Astrocyte (in vitro differentiated cells and primary cell): ENCODE measurements around the gene PRDX1. TPM values are rescaled to one million over a fixed set of nuclear protein-coding genes. Genes with fewer than 3 reads are reported as not detected.

ENCODE experiments used
- DNase-seq: peaks from one replicate; pipeline ENCODE4 v3.0.0-alpha.2; 2010; ENCODE audit warnings: low read depth
- FAIRE-seq: peaks from 2 replicates; lab custom pipeline; 2011; peaks lifted over from hg19 to GRCh38; lab: Jason Lieb, UNC
- H2AFZ ChIP-seq: 2 replicates; pipeline ENCODE4 v1.6.0; 2012; ENCODE audit warnings: low read depth, low read length, inconsistent platforms
- H3K27ac ChIP-seq: 2 replicates; pipeline ENCODE4 v1.5.1; 2011; ENCODE audit warnings: low read depth, low read length, inconsistent platforms
- H3K27me3 ChIP-seq: 2 replicates; pipeline ENCODE4 v1.6.0; 2011; ENCODE audit warnings: low read length, inconsistent platforms; ENCODE audit not compliant: insufficient read depth
- H3K36me3 ChIP-seq: 2 replicates; pipeline ENCODE4 v1.5.1; 2011; ENCODE audit warnings: low read length, inconsistent platforms; ENCODE audit not compliant: insufficient read depth
- H3K4me1 ChIP-seq: 2 replicates; pipeline ENCODE4 v1.5.1; 2011; ENCODE audit warnings: low read length, inconsistent platforms; ENCODE audit not compliant: insufficient read depth
- H3K4me2 ChIP-seq: 2 replicates; pipeline ENCODE4 v1.6.0; 2012; ENCODE audit warnings: low read length, inconsistent platforms
- H3K4me3 ChIP-seq: 2 replicates; pipeline ENCODE4 v1.5.1; 2011; ENCODE audit warnings: low read depth, mild to moderate bottlenecking, low read length, inconsistent platforms; ENCODE audit not compliant: insufficient read depth
- H3K79me2 ChIP-seq: 2 replicates; pipeline ENCODE4 v1.6.0; 2012; ENCODE audit warnings: mild to moderate bottlenecking, low read length, inconsistent platforms; ENCODE audit not compliant: insufficient read depth
- H3K9ac ChIP-seq: 2 replicates; pipeline ENCODE4 v1.6.0; 2012; ENCODE audit warnings: mild to moderate bottlenecking, low read length, inconsistent platforms
- H3K9me3 ChIP-seq: 2 replicates; pipeline ENCODE4 v1.5.1; 2012; ENCODE audit warnings: low read depth, mild to moderate bottlenecking, low read length, inconsistent platforms; ENCODE audit not compliant: insufficient read depth
- H4K20me1 ChIP-seq: 2 replicates; pipeline ENCODE4 v1.6.0; 2012; ENCODE audit warnings: low read length, inconsistent platforms; ENCODE audit not compliant: insufficient read depth
- H3K27ac Mint-ChIP-seq: one replicate; pipeline ENCODE4 v1.8.0; 2021; ENCODE audit warnings: mild to moderate bottlenecking, mixed read lengths; ENCODE audit not compliant: unreplicated experiment
- H3K27me3 Mint-ChIP-seq: one replicate; pipeline ENCODE4 v1.8.0; 2021; ENCODE audit warnings: low read depth, mixed read lengths; ENCODE audit not compliant: unreplicated experiment
- H3K36me3 Mint-ChIP-seq: one replicate; pipeline ENCODE4 v1.8.0; 2021; ENCODE audit warnings: low read depth, mixed read lengths; ENCODE audit not compliant: unreplicated experiment
- H3K4me1 Mint-ChIP-seq: one replicate; pipeline ENCODE4 v1.8.0; 2021; ENCODE audit warnings: low read depth, mixed read lengths; ENCODE audit not compliant: unreplicated experiment
- H3K4me3 Mint-ChIP-seq: one replicate; pipeline ENCODE4 v1.8.0; 2021; ENCODE audit warnings: mild to moderate bottlenecking, moderate library complexity, mixed read lengths; ENCODE audit not compliant: unreplicated experiment
- H3K9me3 Mint-ChIP-seq: one replicate; pipeline ENCODE4 v1.8.0; 2021; ENCODE audit warnings: mild to moderate bottlenecking, mixed read lengths; ENCODE audit not compliant: unreplicated experiment
- EZH2 ChIP-seq: IDR thresholded peaks from 2 replicates; pipeline ENCODE4 v1.6.1; 2012; ENCODE audit warnings: mild to moderate bottlenecking, low read length, inconsistent platforms; ENCODE audit not compliant: insufficient read depth
- total RNA-seq: library from RNA; stranded (reverse); gene quantifications from 2 replicates; pipeline ENCODE4 v1.2.1, GENCODE V29; 2021
- TF ChIP-seq, protein P1 (sequence below): IDR thresholded peaks from 2 replicates; pipeline ENCODE4 v1.5.1; 2011; ENCODE audit warnings: low read depth, mild to moderate bottlenecking, inconsistent platforms, low read length, moderate library complexity; ENCODE audit not compliant: insufficient read depth

The PRDX1 gene
- total RNA-seq, 1 donor from 2014 or later: 986 TPM

DNA sequence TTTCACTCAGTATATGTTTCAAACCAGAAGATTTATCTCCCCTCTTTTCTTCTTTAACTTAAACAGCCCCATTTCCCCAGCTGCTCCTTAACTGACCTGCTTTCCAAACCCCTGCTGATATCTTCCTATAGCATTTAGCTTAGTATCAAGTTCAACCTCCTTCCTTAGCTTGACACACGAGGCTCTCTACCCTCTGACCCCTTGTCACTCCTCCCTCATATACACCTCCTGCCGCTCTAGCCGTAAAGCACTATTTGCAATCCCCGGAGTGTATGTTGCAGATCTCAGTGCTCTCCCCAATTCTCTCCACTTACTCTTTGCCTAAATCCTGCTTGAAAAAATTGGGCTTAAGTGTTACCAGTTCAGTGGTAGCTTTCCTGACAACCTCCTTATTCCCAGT is 15.2 kb upstream of the PRDX1 start:
- H3K79me2 ChIP-seq: no peaks in the 10 kb centered on the region
- no peak overlapping the region for H3K27ac Mint-ChIP-seq
- H3K36me3 Mint-ChIP-seq: no peaks in the 10 kb centered on the region
- no peaks in the 10 kb centered on the region for H3K36me3 ChIP-seq
- H3K4me2 ChIP-seq: no peak overlapping the region
- H3K4me1 Mint-ChIP-seq: peaks cover 7% of the 10 kb centered on the region
- no peak overlapping the region for H3K9ac ChIP-seq
- H3K4me3 Mint-ChIP-seq: no peak overlapping the region
- no peak for FAIRE-seq
- no peak for DNase-seq
- H4K20me1 ChIP-seq: no peaks in the 10 kb centered on the region
- no peaks in the 10 kb centered on the region for H3K27me3 ChIP-seq
- TF ChIP-seq EZH2: no peak
- TF ChIP-seq, protein P1, sequence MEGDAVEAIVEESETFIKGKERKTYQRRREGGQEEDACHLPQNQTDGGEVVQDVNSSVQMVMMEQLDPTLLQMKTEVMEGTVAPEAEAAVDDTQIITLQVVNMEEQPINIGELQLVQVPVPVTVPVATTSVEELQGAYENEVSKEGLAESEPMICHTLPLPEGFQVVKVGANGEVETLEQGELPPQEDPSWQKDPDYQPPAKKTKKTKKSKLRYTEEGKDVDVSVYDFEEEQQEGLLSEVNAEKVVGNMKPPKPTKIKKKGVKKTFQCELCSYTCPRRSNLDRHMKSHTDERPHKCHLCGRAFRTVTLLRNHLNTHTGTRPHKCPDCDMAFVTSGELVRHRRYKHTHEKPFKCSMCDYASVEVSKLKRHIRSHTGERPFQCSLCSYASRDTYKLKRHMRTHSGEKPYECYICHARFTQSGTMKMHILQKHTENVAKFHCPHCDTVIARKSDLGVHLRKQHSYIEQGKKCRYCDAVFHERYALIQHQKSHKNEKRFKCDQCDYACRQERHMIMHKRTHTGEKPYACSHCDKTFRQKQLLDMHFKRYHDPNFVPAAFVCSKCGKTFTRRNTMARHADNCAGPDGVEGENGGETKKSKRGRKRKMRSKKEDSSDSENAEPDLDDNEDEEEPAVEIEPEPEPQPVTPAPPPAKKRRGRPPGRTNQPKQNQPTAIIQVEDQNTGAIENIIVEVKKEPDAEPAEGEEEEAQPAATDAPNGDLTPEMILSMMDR: no peak
- no peak overlapping the region for H3K27ac ChIP-seq
- no peaks in the 10 kb centered on the region for H3K9me3 Mint-ChIP-seq
- H3K27me3 Mint-ChIP-seq: peaks cover 2% of the 10 kb centered on the region
- H2AFZ ChIP-seq: no peak overlapping the region
- no peaks in the 10 kb centered on the region for H3K4me1 ChIP-seq
- H3K4me3 ChIP-seq: no peak overlapping the region
- no peaks in the 10 kb centered on the region for H3K9me3 ChIP-seq

DNA sequence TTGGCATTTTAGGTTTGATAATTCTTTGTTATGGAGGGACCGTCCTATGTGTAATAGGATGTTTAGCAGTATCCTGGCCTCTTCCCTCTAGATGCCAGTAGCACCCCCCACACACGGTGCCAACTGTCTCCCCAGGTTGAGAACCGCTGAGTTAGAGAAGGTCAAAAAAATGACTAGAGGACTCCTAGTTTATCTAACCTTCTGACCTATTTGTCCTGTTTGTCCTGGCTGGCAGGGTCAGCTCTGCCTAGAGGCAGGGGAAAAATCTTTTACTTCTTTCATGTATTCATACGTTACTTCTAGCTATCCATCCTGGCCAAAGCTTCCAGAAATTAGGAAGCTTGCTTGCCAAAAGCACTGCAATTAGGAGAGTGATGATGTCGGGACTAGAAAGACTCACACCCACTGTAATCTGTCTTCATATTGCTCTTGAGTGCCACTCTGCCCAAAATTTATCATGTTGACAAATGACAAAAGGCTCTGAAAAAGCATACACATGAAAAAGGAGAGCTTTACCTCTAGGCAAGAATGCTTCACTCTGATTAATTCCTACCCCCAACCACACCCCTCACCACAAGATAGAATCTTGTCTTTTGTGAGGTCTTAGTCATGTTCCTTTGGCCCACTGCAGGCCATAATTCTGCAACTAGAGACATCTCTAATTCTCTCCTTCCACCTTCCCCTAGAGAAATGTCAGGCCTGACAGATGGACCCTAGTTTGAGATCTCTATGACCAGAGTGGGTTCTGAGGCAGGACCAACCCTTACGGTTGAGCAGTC is 14.5 kb upstream of the PRDX1 start:
- Histone ChIP-seq H3K4me2 (no peak overlapping the region), H3K27ac (no peak overlapping the region), H3K4me3 (no peak overlapping the region), H3K79me2 (no peaks in the 10 kb centered on the region), H3K27me3 (no peaks in the 10 kb centered on the region), H2AFZ (no peak overlapping the region), H4K20me1 (no peaks in the 10 kb centered on the region), H3K4me1 (no peaks in the 10 kb centered on the region), H3K36me3 (no peaks in the 10 kb centered on the region), H3K9ac (no peak overlapping the region), H3K9me3 (no peaks in the 10 kb centered on the region)
- TF ChIP-seq, protein P1: no peak
- no peak for TF ChIP-seq EZH2
- DNase-seq: no peak
- H3K9me3 Mint-ChIP-seq: no peaks in the 10 kb centered on the region
- no peaks in the 10 kb centered on the region for H3K36me3 Mint-ChIP-seq
- H3K27me3 Mint-ChIP-seq: peaks cover 2% of the 10 kb centered on the region
- FAIRE-seq: no peak
- no peak overlapping the region for H3K27ac Mint-ChIP-seq
- no peak overlapping the region for H3K4me3 Mint-ChIP-seq
- peaks cover 7% of the 10 kb centered on the region for H3K4me1 Mint-ChIP-seq

DNA sequence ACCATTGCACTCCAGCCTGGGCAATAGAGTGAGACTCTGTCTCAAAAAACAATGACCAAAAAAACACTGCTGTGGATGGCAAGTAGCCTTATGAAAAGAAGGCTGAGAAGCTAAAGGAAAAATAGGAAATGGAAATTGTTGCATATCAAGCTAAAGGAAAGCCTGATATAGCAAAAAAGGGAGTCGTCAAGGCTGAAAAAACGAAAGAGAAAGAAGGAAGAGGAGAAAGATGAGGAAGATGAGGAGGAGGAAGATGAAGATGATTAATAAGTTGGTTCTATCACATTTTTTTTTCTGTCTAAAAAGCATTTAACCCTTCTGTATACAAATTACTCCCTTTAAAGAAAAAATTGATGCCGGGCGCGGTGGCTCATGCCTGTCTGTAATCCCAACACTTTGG is 10.2 kb upstream of the PRDX1 start:
- peaks cover 7% of the 10 kb centered on the region for H3K4me1 Mint-ChIP-seq
- H3K9ac ChIP-seq: no peak overlapping the region
- no peaks in the 10 kb centered on the region for H3K36me3 ChIP-seq
- FAIRE-seq: no peak
- H3K9me3 ChIP-seq: no peaks in the 10 kb centered on the region
- H3K27ac ChIP-seq: no peak overlapping the region
- H3K4me3 ChIP-seq: no peak overlapping the region
- no peaks in the 10 kb centered on the region for H3K79me2 ChIP-seq
- no peaks in the 10 kb centered on the region for H3K4me1 ChIP-seq
- no peak overlapping the region for H2AFZ ChIP-seq
- no peak overlapping the region for H3K4me3 Mint-ChIP-seq
- no peaks in the 10 kb centered on the region for H3K9me3 Mint-ChIP-seq
- no peak for DNase-seq
- H4K20me1 ChIP-seq: no peaks in the 10 kb centered on the region
- no peaks in the 10 kb centered on the region for H3K36me3 Mint-ChIP-seq
- no peak for TF ChIP-seq EZH2
- TF ChIP-seq, protein P1: no peak
- no peak overlapping the region for H3K4me2 ChIP-seq
- peaks cover 1% of the 10 kb centered on the region for H3K27me3 Mint-ChIP-seq
- no peaks in the 10 kb centered on the region for H3K27me3 ChIP-seq
- H3K27ac Mint-ChIP-seq: no peak overlapping the region
